HepG2 (cell line): ENCODE measurements around the gene IGLON5. TPM values are rescaled to one million over a fixed set of nuclear protein-coding genes. Genes with fewer than 3 reads are reported as not detected.

Experiments
- CBFB ChIP-seq: sonication (generic); formaldehyde crosslinking; IDR thresholded peaks from 2 replicates; pipeline ENCODE4 v1.4.0; 2020; ENCODE audit warnings: missing genetic modification reagents
- CEBPB ChIP-seq: IDR thresholded peaks from 2 replicates; pipeline ENCODE4 v1.6.1; 2011; ENCODE audit warnings: low read depth, low read length, improper control_type of control experiment, borderline replicate concordance
- FIP1L1 ChIP-seq: fragments of 200-400 bp; formaldehyde crosslinking; IDR thresholded peaks from 2 replicates; pipeline ENCODE4 v1.6.1; 2018; ENCODE audit warnings: low read depth, mild to moderate bottlenecking, low read length, moderate library complexity, borderline replicate concordance; ENCODE audit not compliant: insufficient read depth
- LCORL ChIP-seq, 2 experiments: fragments of 450-650 bp in 1 of 2; sonication (generic) in 1 of 2; formaldehyde crosslinking in 1 of 2; IDR thresholded peaks; 2 replicates each; pipeline versions ENCODE4 v1.5.0 to v1.6.1; 2017 to 2020; ENCODE audit warnings: antibody characterized with exemption in 1 of 2, missing genetic modification reagents in 1 of 2
- MXI1 ChIP-seq: IDR thresholded peaks from 3 replicates; pipeline ENCODE4 v1.6.1; 2012; ENCODE audit warnings: low read depth, low read length, inconsistent platforms, borderline replicate concordance
- PBX2 ChIP-seq: IDR thresholded peaks from 2 replicates; pipeline ENCODE4 v1.6.1; 2016; ENCODE audit warnings: control low read depth
- PCBP1 ChIP-seq: fragments of 200-400 bp; formaldehyde crosslinking; IDR thresholded peaks from 2 replicates; pipeline ENCODE4 v1.6.1; 2017; ENCODE audit warnings: mild to moderate bottlenecking, low read depth, low read length, borderline replicate concordance
- PHF5A ChIP-seq: IDR thresholded peaks from one replicate; pipeline ENCODE4 v1.6.1; 2018; ENCODE audit warnings: low read depth, missing genetic modification reagents; ENCODE audit not compliant: unreplicated experiment
- POLR2AphosphoS5 ChIP-seq: IDR thresholded peaks from 2 replicates; pipeline ENCODE4 v1.6.1; 2012; ENCODE audit warnings: low read depth, low read length
- RBAK ChIP-seq: sonication (generic); formaldehyde crosslinking; IDR thresholded peaks from 2 replicates; pipeline ENCODE4 v1.5.1; 2020; ENCODE audit warnings: mild to moderate bottlenecking, missing genetic modification reagents
- SMYD3 ChIP-seq: sonication (generic); formaldehyde crosslinking; IDR thresholded peaks from 2 replicates; pipeline ENCODE4 v1.8.1; 2023; ENCODE audit warnings: mild to moderate bottlenecking, missing genetic modification reagents
- SPEN ChIP-seq: sonication (generic); formaldehyde crosslinking; IDR thresholded peaks from 2 replicates; pipeline ENCODE4 v1.5.1; 2020; ENCODE audit warnings: low read depth, mild to moderate bottlenecking, missing genetic modification reagents
- TRIM24 ChIP-seq: sonication (generic); formaldehyde crosslinking; IDR thresholded peaks from 2 replicates; pipeline ENCODE4 v1.8.0; 2022; ENCODE audit warnings: mild to moderate bottlenecking, missing genetic modification reagents
- ZFP36L2 ChIP-seq: sonication (generic); formaldehyde crosslinking; IDR thresholded peaks from 2 replicates; pipeline ENCODE4 v1.4.0; 2020; ENCODE audit warnings: missing genetic modification reagents
- ZNF224 ChIP-seq: sonication (generic); formaldehyde crosslinking; IDR thresholded peaks from 2 replicates; pipeline ENCODE4 v1.5.0; 2020; ENCODE audit warnings: mild to moderate bottlenecking, missing genetic modification reagents
- ZNF598 ChIP-seq: sonication (generic); formaldehyde crosslinking; IDR thresholded peaks from 2 replicates; pipeline ENCODE4 v1.5.1; 2020; ENCODE audit warnings: mild to moderate bottlenecking, missing genetic modification reagents, borderline replicate concordance
- ZNF619 ChIP-seq: sonication (generic); formaldehyde crosslinking; IDR thresholded peaks from 2 replicates; pipeline ENCODE4 v1.4.0; 2020; ENCODE audit warnings: mild to moderate bottlenecking, missing genetic modification reagents
- ZNF639 ChIP-seq: conservative IDR thresholded peaks from 2 replicates; pipeline ENCODE4 v1.6.1; 2018; ENCODE audit warnings: missing genetic modification reagents
- polyA plus RNA-seq, 8 experiments: library from polyadenylated mRNA; depleted of rRNA in 3 of 8; stranded (reverse) in 7 of 8; unstranded in 1 of 8; fragments of >200 nt; fragmentation: Illumina TruSeq in 4 of 8; extraction: Trizol in 4 of 8; gene quantifications; 2 replicates each; pipeline versions ENCODE4 v1.2.1 to v1.2.3, GENCODE V29; 2011 to 2016; ENCODE audit warnings: low read depth in 4 of 8, missing spikeins in 1 of 8, mixed read lengths in 1 of 8; ENCODE audit not compliant: insufficient read depth in 1 of 8
- total RNA-seq, 5 experiments: library from RNA; depleted of rRNA; stranded (reverse); fragments of >200 nt; fragmentation: Illumina TruSeq; extraction: Trizol; gene quantifications; 2 replicates each; pipeline ENCODE4 v1.2.3, GENCODE V29; 2016; ENCODE audit warnings: low read depth in 1 of 5
- TF ChIP-seq, protein P1 (sequence below): sonication (generic); formaldehyde crosslinking; IDR thresholded peaks from 2 replicates; pipeline ENCODE4 v1.4.0; 2020; ENCODE audit warnings: missing genetic modification reagents, borderline replicate concordance
- TF ChIP-seq, protein P2 (sequence below): sonication (generic); formaldehyde crosslinking; IDR thresholded peaks from 2 replicates; pipeline ENCODE4 v1.5.1; 2020; ENCODE audit warnings: missing genetic modification reagents, mild to moderate bottlenecking, borderline replicate concordance

The IGLON5 gene
- total and polyA plus RNA-seq, 2 of the 13 experiments (the other 11 are each of a cell fraction or from before 2014, with no cell fraction given) = 0.04 to 5.7 TPM

DNA sequence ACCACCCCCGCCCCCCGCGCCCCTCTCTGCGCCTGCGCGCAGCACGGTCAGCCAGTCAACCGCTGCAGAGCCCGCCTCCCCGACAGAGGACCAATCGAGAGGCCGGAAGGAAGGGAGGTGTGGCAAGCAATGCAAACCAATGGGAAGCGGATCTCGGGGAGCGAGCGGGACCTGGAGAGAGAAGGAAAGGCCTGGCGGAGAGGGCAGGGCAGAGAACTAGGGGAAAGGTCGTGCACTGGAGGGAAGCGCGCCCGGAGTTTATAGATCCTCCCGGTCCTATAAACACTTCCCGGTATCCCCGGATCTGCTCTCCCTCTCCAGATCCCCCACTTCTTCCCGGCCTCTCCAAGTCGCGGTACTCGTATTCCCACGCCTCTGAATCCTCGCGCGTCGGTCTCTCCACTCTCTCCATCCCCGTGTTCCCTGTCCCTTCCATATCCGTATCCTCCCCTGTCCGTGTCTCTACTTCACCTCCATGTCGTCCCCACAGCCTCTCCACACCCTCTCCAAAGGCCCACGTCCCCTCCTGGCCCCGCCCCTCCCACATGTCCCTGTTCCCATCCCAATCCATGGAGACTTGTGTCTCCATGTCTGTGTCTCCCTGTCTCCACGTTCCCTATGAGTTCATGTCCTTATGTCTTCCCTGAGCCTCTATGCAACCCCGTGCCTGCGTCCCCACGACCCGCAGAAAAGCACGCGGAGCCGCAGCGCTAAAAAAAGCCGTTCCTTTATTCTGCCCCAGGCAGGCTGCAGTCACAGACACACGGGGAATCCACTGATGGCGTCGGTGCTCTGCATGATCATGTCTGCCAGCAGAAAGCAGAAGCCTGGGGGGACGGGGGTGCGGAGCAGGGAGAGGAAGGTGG is 55.2 kb downstream of the IGLON5 start (continued):
- TF ChIP-seq PCBP1 = no peak
- TF ChIP-seq ZNF224 (CRISPR knock-in tag) = peak; percentile 22; the same call in 1 of the 2 replicates
- TF ChIP-seq SPEN (CRISPR knock-in tag) = peak; percentile 73
- no peak for TF ChIP-seq CBFB (CRISPR knock-in tag)
- TF ChIP-seq RBAK (CRISPR knock-in tag) = no peak
- peak; percentile 29; the same call in 1 of the 3 replicates for TF ChIP-seq MXI1
- TF ChIP-seq, protein P1, sequence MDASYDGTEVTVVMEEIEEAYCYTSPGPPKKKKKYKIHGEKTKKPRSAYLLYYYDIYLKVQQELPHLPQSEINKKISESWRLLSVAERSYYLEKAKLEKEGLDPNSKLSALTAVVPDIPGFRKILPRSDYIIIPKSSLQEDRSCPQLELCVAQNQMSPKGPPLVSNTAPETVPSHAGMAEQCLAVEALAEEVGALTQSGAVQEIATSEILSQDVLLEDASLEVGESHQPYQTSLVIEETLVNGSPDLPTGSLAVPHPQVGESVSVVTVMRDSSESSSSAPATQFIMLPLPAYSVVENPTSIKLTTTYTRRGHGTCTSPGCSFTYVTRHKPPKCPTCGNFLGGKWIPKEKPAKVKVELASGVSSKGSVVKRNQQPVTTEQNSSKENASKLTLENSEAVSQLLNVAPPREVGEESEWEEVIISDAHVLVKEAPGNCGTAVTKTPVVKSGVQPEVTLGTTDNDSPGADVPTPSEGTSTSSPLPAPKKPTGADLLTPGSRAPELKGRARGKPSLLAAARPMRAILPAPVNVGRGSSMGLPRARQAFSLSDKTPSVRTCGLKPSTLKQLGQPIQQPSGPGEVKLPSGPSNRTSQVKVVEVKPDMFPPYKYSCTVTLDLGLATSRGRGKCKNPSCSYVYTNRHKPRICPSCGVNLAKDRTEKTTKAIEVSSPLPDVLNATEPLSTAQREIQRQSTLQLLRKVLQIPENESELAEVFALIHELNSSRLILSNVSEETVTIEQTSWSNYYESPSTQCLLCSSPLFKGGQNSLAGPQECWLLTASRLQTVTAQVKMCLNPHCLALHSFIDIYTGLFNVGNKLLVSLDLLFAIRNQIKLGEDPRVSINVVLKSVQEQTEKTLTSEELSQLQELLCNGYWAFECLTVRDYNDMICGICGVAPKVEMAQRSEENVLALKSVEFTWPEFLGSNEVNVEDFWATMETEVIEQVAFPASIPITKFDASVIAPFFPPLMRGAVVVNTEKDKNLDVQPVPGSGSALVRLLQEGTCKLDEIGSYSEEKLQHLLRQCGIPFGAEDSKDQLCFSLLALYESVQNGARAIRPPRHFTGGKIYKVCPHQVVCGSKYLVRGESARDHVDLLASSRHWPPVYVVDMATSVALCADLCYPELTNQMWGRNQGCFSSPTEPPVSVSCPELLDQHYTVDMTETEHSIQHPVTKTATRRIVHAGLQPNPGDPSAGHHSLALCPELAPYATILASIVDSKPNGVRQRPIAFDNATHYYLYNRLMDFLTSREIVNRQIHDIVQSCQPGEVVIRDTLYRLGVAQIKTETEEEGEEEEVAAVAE = 0 out of 2 replicates have a peak, but pooled peaks have one; percentile 17
- TF ChIP-seq ZNF619 = 0 out of 2 replicates have a peak, but pooled peaks have one; percentile 52
- no peak for TF ChIP-seq ZNF598 (CRISPR knock-in tag)
- TF ChIP-seq TRIM24 = no peak
- TF ChIP-seq ZFP36L2 (CRISPR knock-in tag) = no peak
- no peak for TF ChIP-seq PBX2 (CRISPR knock-in tag)
- TF ChIP-seq FIP1L1 = 0 out of 2 replicates have a peak, but pooled peaks have one; percentile 60
- TF ChIP-seq POLR2AphosphoS5 = peak; percentile 72; the same call in 1 of the 2 replicates
- TF ChIP-seq LCORL (IDR thresholded peaks at IDR 0.05) = no peak
- peak; percentile 9; the same call in 1 of the 2 replicates for TF ChIP-seq LCORL (CRISPR knock-in tag; IDR thresholded peaks at IDR 0.05)
- TF ChIP-seq ZNF639 (CRISPR knock-in tag) = 0 out of 2 replicates have a peak, but pooled peaks have one; percentile 7
- TF ChIP-seq CEBPB = peak; percentile 41; the same call in 1 of the 2 replicates
- 0 out of 2 replicates have a peak, but pooled peaks have one; percentile 71 for TF ChIP-seq SMYD3 (CRISPR knock-in tag)
- TF ChIP-seq PHF5A (CRISPR knock-in tag) = no peak
- TF ChIP-seq, protein P2, sequence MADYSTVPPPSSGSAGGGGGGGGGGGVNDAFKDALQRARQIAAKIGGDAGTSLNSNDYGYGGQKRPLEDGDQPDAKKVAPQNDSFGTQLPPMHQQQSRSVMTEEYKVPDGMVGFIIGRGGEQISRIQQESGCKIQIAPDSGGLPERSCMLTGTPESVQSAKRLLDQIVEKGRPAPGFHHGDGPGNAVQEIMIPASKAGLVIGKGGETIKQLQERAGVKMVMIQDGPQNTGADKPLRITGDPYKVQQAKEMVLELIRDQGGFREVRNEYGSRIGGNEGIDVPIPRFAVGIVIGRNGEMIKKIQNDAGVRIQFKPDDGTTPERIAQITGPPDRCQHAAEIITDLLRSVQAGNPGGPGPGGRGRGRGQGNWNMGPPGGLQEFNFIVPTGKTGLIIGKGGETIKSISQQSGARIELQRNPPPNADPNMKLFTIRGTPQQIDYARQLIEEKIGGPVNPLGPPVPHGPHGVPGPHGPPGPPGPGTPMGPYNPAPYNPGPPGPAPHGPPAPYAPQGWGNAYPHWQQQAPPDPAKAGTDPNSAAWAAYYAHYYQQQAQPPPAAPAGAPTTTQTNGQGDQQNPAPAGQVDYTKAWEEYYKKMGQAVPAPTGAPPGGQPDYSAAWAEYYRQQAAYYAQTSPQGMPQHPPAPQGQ (CRISPR knock-in tag) = no peak
